GM21619 (cell line): ENCODE data around the gene SMARCB1.

Source experiments
- ATAC-seq: cut with Tn5 transposase; IDR thresholded peaks from one replicate; pipeline ENCODE4 v1.9.1; 2021; ENCODE audit not compliant: unreplicated experiment

The SMARCB1 gene

GRCh38 chr22:23760056-23760455 lies 26.7 kb upstream of the SMARCB1 start:
- no peak for ATAC-seq

- no peak for ATAC-seq
Measured at GRCh38 chr22:23762842-23763578, 23.8 kb upstream of the SMARCB1 start, which contains the start of gene C22orf15. TSS of gene C22orf15 (plus strand) at chr22:23762990. CDS start at chr22:23763307, 317 bp downstream.

- no peak for ATAC-seq
Measured at GRCh38 chr22:23763579-23763945, 23.2 kb upstream of the SMARCB1 start.

GRCh38 chr22:23763954-23764353 lies 22.8 kb upstream of the SMARCB1 start:
- no peak for ATAC-seq

GRCh38 chr22:23764899-23765881 lies 21.6 kb upstream of the SMARCB1 start:
- ATAC-seq = no peak

DNA sequence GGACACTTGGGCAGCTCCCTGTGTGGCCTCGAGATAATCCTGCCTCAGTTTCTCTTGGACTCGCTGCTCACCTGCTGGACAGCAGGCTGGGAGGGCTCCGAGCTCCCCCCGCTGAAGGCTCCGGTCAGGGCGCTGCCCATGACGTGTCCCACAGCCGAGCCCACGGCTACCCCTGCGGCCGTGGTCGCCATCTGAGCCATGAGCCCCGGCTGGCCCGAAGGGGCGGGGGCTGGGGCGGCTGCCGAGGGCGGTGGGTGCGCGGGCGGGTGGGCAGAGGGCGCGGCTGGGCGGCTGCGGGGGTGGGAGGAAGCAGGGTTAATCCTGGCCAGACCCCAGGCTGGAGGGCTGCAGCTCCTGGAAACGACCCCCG lies 19.5 kb upstream of the SMARCB1 start:
- no peak for ATAC-seq

- ATAC-seq = no peak
Measured at GRCh38 chr22:23767673-23768548, 18.9 kb upstream of the SMARCB1 start, which contains the start of gene CHCHD10. TSS of gene CHCHD10 (minus strand) at chr22:23767972. CDS start at chr22:23767874, 98 bp downstream.

DNA sequence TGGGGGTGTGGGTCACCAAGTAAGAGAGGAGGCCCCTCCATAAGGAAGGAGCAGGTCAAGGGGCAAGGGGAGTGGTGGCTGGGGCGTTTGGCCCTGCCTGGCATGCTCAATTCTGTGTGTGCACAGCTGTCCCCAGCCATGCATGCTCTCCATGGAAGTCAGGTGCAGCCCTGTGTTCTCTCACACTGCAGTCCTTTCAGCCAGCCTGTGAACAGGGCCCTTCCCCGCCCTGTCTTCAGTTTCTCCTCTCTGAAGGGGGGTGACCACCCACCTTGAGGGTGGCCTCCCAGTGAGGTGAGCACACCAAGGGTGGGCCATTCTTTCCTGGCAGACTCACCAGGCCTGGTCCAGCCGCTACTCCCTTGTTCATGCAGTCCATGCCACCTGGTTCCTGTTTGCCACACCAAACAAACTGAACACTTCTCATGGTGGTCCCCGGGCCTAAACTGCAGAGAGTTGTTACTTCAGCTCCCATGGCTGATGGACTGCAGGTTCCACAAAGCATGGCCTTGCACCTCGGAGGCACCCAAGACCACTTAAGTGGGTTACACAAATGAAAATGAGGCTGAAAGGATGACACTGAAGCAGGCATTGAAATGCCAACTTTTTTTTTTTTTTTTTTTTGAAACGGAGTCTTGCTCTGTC lies 17.3 kb upstream of the SMARCB1 start:
- no peak for ATAC-seq

DNA sequence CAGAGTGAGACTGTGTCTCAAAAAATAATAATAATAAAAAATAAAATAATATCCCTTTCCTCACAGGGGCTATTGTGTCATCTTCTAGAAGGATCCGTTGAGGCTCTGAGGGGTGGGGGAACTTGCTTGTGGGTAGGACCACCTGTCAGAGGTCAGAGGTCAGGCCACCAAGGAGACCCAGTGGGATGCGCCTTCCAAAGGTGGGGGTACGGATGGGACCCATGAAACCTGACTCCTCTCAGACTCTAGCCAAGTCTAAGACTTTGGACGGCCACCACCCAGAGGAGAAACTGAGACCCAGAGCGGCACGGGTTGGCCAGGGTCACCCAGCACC lies 14.5 kb upstream of the SMARCB1 start:
- no peak for ATAC-seq

- ATAC-seq = no peak
Measured at GRCh38 chr22:23772649-23773473, 13.9 kb upstream of the SMARCB1 start, which contains the start of gene MMP11. TSS of gene MMP11 (plus strand) at chr22:23772849. CDS start at chr22:23772871, 22 bp downstream.

DNA sequence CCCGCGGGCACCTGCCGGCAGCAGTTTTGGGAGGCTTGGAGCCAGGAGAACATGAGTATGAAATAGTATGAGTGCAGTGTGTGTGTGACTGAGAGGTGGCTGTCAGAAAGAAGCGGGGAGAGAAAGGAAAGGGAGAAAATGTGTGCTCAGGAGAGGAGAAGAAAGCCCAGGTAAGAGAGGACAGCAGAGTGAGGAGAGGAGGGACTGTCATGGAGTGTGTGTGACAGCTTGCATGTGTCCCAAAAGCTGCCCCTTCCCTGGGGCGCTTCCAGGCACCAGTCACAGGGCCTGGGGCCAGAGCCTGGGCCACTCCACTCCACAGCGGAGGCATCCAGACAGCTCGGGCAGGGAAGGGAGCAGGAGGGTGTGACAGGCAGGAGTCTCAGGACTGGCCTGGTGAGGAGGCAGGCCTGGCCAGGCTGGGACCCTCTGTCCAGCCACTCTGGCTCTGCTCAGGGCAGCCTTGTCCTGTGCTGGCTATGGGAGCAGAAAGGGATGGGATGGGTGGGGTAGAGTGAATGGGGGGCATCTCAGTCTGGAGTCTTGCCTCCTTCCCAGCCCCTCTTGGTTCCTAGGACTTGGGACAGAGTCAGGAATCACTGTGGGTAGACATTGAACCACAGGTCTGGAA lies 13.2 kb upstream of the SMARCB1 start:
- no peak for ATAC-seq

- ATAC-seq = no peak
Measured at GRCh38 chr22:23774114-23774921, 12.4 kb upstream of the SMARCB1 start.

GRCh38 chr22:23774922-23775436 lies 11.8 kb upstream of the SMARCB1 start:
- ATAC-seq = no peak

GRCh38 chr22:23775779-23776375 lies 10.9 kb upstream of the SMARCB1 start:
- ATAC-seq = no peak

GRCh38 chr22:23777776-23778576 lies 8.8 kb upstream of the SMARCB1 start:
- ATAC-seq = no peak

DNA sequence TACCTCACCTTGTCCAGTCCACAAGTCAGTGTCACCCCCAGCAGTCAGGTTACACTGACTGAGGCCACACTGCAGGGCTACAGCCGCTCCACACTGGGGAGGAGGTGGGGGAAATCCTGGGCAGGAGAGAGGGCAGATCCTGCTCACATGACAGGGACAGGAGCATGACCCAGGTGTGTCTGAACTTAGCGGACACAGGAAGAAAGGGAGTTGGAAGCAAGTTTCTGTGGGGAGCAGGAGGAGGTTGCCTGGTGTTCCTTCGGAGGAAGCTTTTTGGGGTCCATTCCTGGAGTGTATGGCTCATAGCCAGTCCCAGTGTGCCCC lies 8.2 kb upstream of the SMARCB1 start:
- no peak for ATAC-seq

DNA sequence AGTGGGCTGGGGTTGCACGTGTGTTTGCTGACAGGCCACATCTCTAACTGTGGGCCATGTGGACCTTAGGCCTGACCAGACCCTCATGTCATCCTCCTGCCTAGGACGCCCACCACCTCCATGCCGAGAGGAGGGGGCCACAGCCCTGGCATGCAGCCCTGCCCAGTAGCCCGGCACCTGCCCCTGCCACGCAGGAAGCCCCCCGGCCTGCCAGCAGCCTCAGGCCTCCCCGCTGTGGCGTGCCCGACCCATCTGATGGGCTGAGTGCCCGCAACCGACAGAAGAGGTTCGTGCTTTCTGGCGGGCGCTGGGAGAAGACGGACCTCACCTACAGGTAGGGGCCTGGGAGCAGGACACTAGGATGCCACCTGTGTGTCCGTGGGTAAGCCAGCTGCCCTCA lies 7.7 kb upstream of the SMARCB1 start:
- no peak for ATAC-seq
